Stimulated activated CD8-positive, alpha-beta memory T cell treated with anti-CD3 and anti-CD28 coated beads, Interleukin-12 subunit alpha, Interleukin-12 subunit beta, amount 100 ng/mL, for 24 hours (primary cell): ENCODE measurements around the gene IFITM1.
"Not testable (repeated sequence)": the region's sequence is repeated elsewhere in the genome, so short reads cannot be mapped to it uniquely, and the experiment has no call there.

Experiments
- DNase-seq: peaks from one replicate; pipeline ENCODE4 v3.0.0-alpha.2; 2020; ENCODE audit errors: extremely low read depth

Gene IFITM1

GRCh38 chr11:308740-309665, 4.8 kb upstream of the IFITM1 start:
- not testable (repeated sequence) for DNase-seq

- not testable (repeated sequence) for DNase-seq
Measured at GRCh38 chr11:309979-310572, 3.8 kb upstream of the IFITM1 start.

DNA sequence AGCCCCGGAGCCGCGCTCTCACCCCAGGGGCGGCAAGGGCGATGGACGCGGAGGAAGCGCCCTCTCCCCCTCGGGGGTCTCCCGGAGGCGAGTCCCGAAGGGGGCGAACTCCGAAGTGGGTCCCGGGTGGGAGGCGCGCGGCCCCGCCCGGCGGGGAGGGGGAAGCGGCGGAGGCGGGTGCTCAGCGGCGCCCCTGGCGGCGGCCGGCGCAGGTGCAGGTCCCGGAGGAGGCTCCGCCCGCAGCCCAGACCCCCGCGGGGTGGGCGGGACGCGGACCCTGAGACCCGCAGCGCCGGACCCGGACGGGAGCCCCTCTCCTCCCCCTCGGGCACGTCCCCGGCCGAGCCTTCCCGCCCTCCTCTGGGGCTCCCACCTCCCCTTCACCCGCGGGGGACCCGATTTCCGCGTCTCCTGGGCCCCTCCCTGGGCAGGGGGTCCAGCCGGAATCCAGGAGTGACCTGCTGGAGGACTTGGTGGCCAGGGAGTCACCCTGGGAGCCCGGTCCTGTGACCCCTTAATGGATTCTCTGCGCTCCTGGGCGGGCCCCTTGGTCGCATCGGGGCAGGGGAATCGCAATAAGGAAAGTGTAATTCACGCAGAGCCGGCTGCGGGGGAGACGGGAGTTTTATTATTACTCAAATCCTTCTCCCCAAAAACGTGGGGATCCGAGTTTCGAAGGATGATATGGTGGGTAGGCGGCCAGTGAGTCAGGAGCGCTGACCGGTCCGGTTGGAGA, 2.7 kb upstream of the IFITM1 start:
- DNase-seq: not testable (repeated sequence)

GRCh38 chr11:312092-312816, 1.6 kb upstream of the IFITM1 start:
- DNase-seq: no peak

DNA sequence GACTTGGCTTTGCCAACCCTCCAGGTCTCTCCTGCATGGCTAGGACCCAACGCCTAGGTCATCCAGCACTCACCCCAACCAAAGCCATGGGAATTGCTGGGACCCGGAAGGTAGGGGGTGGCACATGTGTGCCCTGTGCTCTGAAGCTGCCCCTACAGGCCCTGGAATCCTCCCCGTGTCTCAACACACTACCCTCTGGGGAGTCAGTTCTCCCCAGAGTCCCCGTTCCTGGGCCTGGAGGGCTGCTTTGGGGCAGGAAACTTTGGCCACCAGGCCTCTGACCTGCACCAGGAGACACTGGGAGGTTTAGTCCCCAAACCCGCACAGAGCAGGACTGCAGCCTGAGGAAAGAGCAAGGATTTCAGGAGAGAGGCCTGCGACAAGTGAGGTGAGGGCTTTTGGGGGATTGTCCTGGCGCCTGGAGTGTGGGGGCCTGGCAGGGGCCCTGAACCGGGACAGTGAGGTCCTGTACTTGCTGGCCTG, 495 bp upstream of the IFITM1 start:
- DNase-seq: no peak

GRCh38 chr11:314554-314875, 675 bp downstream of the IFITM1 start:
- DNase-seq: not testable (repeated sequence)

- DNase-seq: no peak
Measured at GRCh38 chr11:315051-315481, 1.2 kb downstream of the IFITM1 start.

DNA sequence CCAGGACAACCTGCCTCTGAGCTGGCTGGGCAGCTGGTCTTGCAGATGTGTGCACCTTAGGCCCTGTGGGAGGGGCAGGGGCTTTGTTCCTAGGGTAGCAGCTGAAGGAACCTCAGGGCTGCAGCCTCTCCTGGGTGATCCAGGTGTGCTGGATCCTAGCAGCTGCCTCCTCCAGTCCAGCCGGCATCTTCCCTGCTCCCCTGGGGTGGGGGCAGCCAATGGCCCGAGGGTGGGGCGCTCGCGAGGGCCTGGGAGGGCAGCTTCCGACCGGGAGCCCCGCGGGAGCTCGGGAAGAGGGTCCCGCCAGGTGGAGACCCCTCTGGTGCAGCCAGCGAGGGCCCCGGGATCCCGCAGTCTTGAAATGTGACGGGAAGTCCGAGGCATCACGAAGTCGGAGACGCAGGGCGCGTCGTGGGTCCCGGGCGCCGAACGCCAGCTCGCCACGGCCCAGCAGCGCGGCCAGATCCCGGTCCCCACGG, 1.7 kb downstream of the IFITM1 start:
- DNase-seq: no peak

- no peak for DNase-seq
Measured at GRCh38 chr11:316031-316701, 2.3 kb downstream of the IFITM1 start.

DNA sequence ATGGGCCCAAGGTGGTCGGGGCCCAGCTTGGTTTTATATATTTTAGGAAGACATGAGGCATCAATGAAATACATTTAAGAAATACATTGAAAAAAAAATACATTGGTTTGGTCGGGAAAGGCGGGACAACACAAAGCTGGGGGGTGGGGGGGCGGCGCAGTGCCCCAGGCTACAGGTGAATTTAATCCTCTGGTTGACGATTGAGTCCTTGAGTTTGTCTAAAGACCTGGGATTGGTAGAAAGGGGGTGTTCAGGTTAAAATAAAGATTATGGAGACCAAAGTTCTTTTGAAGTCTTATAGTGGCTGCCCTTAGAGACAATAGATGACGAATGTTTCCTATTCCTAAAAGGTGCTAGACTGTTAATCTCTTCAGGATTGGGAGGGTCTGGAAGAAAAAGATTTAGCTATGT, 3.1 kb downstream of the IFITM1 start:
- no peak for DNase-seq

DNA sequence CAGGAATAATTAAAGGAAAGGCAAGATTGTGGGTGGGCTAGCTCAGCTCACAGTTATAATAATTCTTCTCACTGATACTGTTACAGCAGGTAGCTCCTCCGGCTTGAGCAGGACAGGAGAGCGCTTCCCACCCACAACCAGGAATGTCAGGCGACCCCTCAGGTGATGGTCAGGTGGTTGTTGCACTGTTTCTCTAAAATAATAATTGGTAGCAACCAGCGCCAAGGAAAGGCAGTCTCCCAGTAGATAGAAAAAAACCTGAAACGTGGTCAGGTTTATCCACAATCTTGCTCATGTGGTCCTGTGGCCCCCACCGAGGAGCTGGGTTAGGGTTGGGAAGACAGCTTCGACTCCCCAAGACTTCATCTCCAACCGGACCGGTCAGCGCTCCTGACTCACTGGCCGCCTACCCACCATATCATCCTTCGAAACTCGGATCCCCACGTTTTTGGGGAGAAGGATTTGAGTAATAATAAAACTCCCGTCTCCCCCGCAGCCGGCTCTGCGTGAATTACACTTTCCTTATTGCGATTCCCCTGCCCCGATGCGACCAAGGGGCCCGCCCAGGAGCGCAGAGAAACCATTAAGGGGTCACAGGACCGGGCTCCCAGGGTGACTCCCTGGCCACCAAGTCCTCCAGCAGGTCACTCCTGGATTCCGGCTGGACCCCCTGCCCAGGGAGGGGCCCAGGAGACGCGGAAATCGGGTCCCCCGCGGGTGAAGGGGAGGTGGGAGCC, 4.0 kb downstream of the IFITM1 start:
- not testable (repeated sequence) for DNase-seq

- DNase-seq: not testable (repeated sequence)
Measured at GRCh38 chr11:318405-319120, 4.7 kb downstream of the IFITM1 start.

DNA sequence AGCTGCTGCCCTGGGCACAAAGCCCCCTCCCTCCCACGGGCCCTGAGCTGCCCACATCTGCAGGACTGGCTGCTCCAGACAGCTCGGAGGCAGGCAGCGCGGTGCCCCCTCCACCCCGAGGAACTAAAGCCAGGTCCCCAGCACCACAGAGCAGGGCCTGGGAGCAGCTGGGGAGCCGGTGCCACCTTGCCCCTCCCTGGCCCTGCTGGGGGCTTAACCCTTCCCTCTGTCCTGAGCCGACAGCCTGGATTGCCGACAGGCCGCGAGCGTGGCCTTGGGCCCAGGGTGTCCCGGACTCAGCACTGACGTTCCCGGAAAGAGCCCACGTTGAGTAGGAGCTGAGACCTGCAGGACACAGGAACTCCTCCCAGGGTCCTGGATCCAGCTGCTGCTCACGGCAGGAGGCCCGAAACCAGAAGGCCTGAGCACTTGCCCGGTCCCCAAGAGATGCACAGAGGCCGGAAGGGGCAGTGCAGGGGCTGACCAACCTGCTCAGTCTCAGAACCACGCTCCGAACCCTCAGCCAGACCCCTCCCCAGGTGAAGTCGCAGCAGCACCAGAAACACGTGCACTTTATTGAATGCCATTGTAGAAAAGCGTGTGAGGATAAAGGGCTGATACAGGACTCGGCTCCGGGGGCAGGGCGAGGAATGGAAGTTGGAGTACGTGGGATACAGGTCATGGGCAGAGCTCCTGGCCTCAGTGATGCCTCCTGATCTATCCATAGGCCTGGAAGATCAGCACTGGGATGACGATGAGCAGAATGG, 5.5 kb downstream of the IFITM1 start:
- DNase-seq: not testable (repeated sequence)

DNA sequence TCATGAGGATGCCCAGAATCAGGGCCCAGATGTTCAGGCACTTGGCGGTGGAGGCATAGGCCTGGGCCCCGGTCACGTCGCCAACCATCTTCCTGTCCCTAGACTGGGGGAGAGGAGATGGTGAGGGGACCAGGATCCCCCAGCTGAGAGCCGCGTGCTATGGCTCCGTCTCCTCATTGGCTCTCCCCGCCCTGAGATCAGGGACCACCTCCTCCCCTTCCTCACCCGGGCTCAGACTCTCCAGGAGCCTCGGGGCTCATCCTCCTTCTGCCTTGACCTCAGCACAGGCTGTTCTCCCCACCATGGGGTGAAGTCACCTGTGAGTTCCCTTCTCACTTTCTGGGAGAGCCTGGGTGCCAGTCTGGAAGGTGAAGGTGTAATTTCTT, 6.0 kb downstream of the IFITM1 start:
- DNase-seq: not testable (repeated sequence)

GRCh38 chr11:324156-324555, 10.3 kb downstream of the IFITM1 start:
- DNase-seq: no peak

- not testable (repeated sequence) for DNase-seq
Measured at GRCh38 chr11:324593-325517, 11.0 kb downstream of the IFITM1 start.

DNA sequence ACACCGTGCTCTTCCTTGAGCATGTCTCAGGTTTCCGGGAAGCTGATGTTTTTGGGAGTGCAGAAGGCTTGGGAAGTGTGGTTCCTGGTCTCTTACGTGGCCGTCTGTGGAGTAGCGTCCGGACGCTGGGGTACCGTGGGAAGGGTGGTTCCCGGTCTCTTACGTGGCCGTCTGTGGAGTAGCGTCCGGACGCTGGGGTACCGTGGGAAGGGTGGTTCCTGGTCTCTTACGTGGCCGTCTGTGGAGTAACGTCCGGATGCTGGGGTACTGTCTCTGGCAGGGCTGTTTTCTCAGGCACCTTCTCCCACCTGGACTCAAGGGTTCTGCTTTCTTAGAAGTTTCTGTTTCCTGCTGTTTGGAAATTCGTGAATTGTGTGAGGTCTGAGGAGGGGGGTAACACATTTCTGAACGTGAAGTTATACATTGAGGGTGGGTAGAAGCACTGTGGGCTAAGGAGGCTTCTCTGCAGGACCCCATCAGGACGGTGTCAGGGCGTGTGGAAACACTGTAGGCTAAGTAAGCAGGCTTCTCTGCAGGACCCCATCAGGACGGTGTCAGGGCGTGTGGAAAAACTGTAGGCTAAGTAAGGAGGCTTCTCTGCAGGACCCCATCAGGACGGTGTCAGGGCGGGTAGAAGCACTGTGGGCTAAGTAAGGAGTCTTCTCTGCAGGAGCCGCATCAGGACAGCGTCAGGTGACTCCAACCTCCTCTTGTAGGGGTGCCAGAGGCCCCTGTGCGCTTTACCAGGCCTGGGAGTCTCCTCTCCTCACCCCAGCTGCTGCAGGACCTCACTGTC, 12.2 kb downstream of the IFITM1 start:
- DNase-seq: no peak
